ENCODE results near the gene TGFB1.
A peak's percentile ranks its signal among the peaks of the same experiment; 100 is the strongest.
"Not testable (repeated sequence)": the region's sequence is repeated elsewhere in the genome, so short reads cannot be mapped to it uniquely, and the experiment has no call there.

The TGFB1 gene

DNA sequence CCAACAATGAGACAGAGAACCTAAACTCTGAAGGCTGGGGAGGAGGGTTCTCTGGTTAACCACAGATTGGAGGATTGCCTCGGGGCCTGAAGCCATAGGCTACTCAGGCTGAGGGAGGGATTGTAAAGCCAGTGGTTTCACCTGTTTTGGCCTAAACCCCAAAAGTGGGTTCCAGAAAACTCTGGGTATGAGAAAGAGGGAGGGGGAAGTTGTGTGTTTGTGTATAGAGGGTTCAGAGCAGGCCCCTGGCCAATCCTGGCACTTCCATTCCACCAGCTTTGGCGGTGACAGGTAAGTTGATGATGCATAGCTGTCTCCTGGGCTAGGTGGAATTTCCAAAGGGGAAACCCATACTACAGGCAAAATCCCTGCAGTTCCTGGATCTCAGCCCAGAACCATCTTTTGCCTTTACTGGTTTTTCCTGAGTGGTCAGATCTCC, 57.3 kb downstream of the TGFB1 start:
- no peak for TF ChIP-seq CTCF (IDR thresholded peaks at IDR 0.05; ENCODE audit: insufficient read depth, low read depth, low read length, missing control alignments)
- DNase-seq (ENCODE audit: low read depth), result peak; percentile 89
- no peak overlapping the region for H3K4me3 ChIP-seq (ENCODE audit: low read length)

GRCh38 chr19:41295499-41295898, 58.2 kb downstream of the TGFB1 start:
- TF ChIP-seq CTCF (IDR thresholded peaks at IDR 0.05; ENCODE audit: insufficient read depth, low read depth, low read length, missing control alignments), result no peak
- DNase-seq (ENCODE audit: low read depth), result no peak
- H3K4me3 ChIP-seq (ENCODE audit: low read length), result no peak overlapping the region

- no peak for TF ChIP-seq CTCF (IDR thresholded peaks at IDR 0.05; ENCODE audit: insufficient read depth, low read depth, low read length, missing control alignments)
- no peak overlapping the region for H3K4me3 ChIP-seq (ENCODE audit: low read length)
- DNase-seq (ENCODE audit: low read depth), result no peak
Measured at GRCh38 chr19:41294393-41294792, 59.3 kb downstream of the TGFB1 start.

GRCh38 chr19:41289814-41290213, 63.9 kb downstream of the TGFB1 start:
- not testable (repeated sequence) for H3K4me3 ChIP-seq (ENCODE audit: low read length); DNase-seq (ENCODE audit: low read depth)

GRCh38 chr19:41288673-41289530, 64.8 kb downstream of the TGFB1 start:
- H3K4me3 ChIP-seq (ENCODE audit: low read length), result no peak overlapping the region
- no peak for TF ChIP-seq CTCF (IDR thresholded peaks at IDR 0.05; ENCODE audit: insufficient read depth, low read depth, low read length, missing control alignments)
- no peak for DNase-seq (ENCODE audit: low read depth)

Data from epithelial cell of esophagus (primary cell).